Prostate gland (tissue), 2 donors: ENCODE data around the gene APBB3.

Source experiments
- CTCF ChIP-seq, 4 experiments: fragments of 200-600 bp in 2 of 4; fragments of 450-650 bp in 2 of 4; sonication (generic) in 2 of 4; IDR thresholded peaks; 1 replicate in 3 of 4; 2 replicates in 1 of 4; pipeline ENCODE4 v1.5.1; 2016 to 2019; ENCODE audit warnings: antibody characterized with exemption in 4 of 4, mild to moderate bottlenecking in 2 of 4, moderate library complexity in 2 of 4
- POLR2AphosphoS5 ChIP-seq: sonication (generic); formaldehyde crosslinking; IDR thresholded peaks from one replicate; pipeline ENCODE4 v1.6.1; 2017; ENCODE audit warnings: antibody characterized with exemption

- TF ChIP-seq CTCF (IDR thresholded peaks at IDR 0.05) (no peak), POLR2AphosphoS5 (no peak)
Observed at GRCh38 chr5:140542972-140543371, 21.4 kb downstream of the APBB3 start.
